ENCODE measurements around the gene HS6ST3. TPM values are rescaled to one million over a fixed set of nuclear protein-coding genes. Genes with fewer than 3 reads are reported as not detected.

Gene HS6ST3
- total and polyA plus RNA-seq, 9 of the 15 experiments (the other 6 are each of a cell fraction or from before 2014, with no cell fraction given) = not detected

- in situ Hi-C loops (cut with MboI) = no loop called here
- WGBS (ENCODE audit: insufficient coverage, low coverage, missing lambda C conversion rate) = 10% methylated on average over 1 of the region's 1 CpG
Measured at GRCh38 chr13:96273196-96273595, 183.3 kb downstream of the HS6ST3 start.

GRCh38 chr13:96274046-96274445 is 184.1 kb downstream of the HS6ST3 start:
- WGBS (ENCODE audit: insufficient coverage, low coverage, missing lambda C conversion rate) = 0% methylated on average over 2 of the region's 2 CpGs
- Histone ChIP-seq H4K20me1 (replicated peaks; ENCODE audit: control insufficient read depth, insufficient read depth, low read length) (no peaks in the 10 kb centered on the region), H3K9me3 (replicated peaks; ENCODE audit: control insufficient read depth, insufficient read depth, low read depth, low read length) (no peaks in the 10 kb centered on the region), H3K9ac (ENCODE audit: insufficient read depth in 1 of 2, low read depth in 2 of 2, low read length in 2 of 2) (no peak overlapping the region), H3K4me1 (replicated peaks in 1 of 2; ENCODE audit: control insufficient read depth in 2 of 2, insufficient read depth in 2 of 2, low read length in 2 of 2) (no peaks in the 10 kb centered on the region), H3K4me3 (no peak overlapping the region), H3K27ac (ENCODE audit: extremely low read depth, low read depth, low read length) (no peak overlapping the region), H3K9me1 (ENCODE audit: control insufficient read depth, insufficient read depth, low read length) (no peaks in the 10 kb centered on the region), H3K36me3 (ENCODE audit: control insufficient read depth, insufficient read depth, low read length) (no peaks in the 10 kb centered on the region), H3K27me3 (ENCODE audit: control insufficient read depth in 2 of 2, insufficient read depth in 2 of 2, low read length in 2 of 2) (no peaks in the 10 kb centered on the region), H2AFZ (ENCODE audit: low read depth, low read length) (no peak overlapping the region), H3K4me2 (ENCODE audit: insufficient read depth, low read length) (no peak overlapping the region), H3K79me2 (ENCODE audit: control insufficient read depth, insufficient read depth, low read length) (no peaks in the 10 kb centered on the region)
- FAIRE-seq (no peak), DNase-seq (ENCODE audit: extremely low read depth in 1 of 4, low spot score in 3 of 4) (no peak), ATAC-seq (no peak)
- in situ Hi-C loops (cut with MboI) = no loop called here
- ChIA-PET POLR2A (no interaction called here), CTCF (ENCODE audit: low intra/inter-chr PET ratio) (no interaction called here)
- no TSS peak for BruUV-seq (replicated peaks)
- intact Hi-C loops (cut with micrococcal nuclease) = no loop called here
- TF ChIP-seq THRAP3 (IDR thresholded peaks at IDR 0.05; ENCODE audit: borderline replicate concordance) (no peak), NR4A1 (CRISPR knock-in tag; IDR thresholded peaks at IDR 0.05) (no peak), NR4A1 (tag; IDR thresholded peaks at IDR 0.05) (no peak), NFRKB (IDR thresholded peaks at IDR 0.05; ENCODE audit: low read depth) (no peak)
- TF ChIP-seq, protein P1, sequence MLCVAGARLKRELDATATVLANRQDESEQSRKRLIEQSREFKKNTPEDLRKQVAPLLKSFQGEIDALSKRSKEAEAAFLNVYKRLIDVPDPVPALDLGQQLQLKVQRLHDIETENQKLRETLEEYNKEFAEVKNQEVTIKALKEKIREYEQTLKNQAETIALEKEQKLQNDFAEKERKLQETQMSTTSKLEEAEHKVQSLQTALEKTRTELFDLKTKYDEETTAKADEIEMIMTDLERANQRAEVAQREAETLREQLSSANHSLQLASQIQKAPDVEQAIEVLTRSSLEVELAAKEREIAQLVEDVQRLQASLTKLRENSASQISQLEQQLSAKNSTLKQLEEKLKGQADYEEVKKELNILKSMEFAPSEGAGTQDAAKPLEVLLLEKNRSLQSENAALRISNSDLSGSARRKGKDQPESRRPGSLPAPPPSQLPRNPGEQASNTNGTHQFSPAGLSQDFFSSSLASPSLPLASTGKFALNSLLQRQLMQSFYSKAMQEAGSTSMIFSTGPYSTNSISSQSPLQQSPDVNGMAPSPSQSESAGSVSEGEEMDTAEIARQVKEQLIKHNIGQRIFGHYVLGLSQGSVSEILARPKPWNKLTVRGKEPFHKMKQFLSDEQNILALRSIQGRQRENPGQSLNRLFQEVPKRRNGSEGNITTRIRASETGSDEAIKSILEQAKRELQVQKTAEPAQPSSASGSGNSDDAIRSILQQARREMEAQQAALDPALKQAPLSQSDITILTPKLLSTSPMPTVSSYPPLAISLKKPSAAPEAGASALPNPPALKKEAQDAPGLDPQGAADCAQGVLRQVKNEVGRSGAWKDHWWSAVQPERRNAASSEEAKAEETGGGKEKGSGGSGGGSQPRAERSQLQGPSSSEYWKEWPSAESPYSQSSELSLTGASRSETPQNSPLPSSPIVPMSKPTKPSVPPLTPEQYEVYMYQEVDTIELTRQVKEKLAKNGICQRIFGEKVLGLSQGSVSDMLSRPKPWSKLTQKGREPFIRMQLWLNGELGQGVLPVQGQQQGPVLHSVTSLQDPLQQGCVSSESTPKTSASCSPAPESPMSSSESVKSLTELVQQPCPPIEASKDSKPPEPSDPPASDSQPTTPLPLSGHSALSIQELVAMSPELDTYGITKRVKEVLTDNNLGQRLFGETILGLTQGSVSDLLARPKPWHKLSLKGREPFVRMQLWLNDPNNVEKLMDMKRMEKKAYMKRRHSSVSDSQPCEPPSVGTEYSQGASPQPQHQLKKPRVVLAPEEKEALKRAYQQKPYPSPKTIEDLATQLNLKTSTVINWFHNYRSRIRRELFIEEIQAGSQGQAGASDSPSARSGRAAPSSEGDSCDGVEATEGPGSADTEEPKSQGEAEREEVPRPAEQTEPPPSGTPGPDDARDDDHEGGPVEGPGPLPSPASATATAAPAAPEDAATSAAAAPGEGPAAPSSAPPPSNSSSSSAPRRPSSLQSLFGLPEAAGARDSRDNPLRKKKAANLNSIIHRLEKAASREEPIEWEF (CRISPR knock-in tag; IDR thresholded peaks at IDR 0.05) = no peak

More at GRCh38 chr13:96273196-96273595, 183.3 kb downstream of the HS6ST3 start:
- ChIA-PET POLR2A (no interaction called here), CTCF (ENCODE audit: low intra/inter-chr PET ratio) (no interaction called here)
- H3K9me3 ChIP-seq (replicated peaks; ENCODE audit: control insufficient read depth, insufficient read depth, low read depth, low read length) = no peaks in the 10 kb centered on the region
- DNase-seq (ENCODE audit: extremely low read depth in 1 of 4, low spot score in 3 of 4) (no peak), FAIRE-seq (no peak), ATAC-seq (no peak)
- no peak overlapping the region for H3K9ac ChIP-seq (ENCODE audit: insufficient read depth in 1 of 2, low read depth in 2 of 2, low read length in 2 of 2)
- H3K27me3 ChIP-seq (ENCODE audit: control insufficient read depth in 2 of 2, insufficient read depth in 2 of 2, low read length in 2 of 2) = no peaks in the 10 kb centered on the region
- H3K27ac ChIP-seq (ENCODE audit: extremely low read depth, low read depth, low read length) = no peak overlapping the region
- no peaks in the 10 kb centered on the region for H3K9me1 ChIP-seq (ENCODE audit: control insufficient read depth, insufficient read depth, low read length)
- H4K20me1 ChIP-seq (replicated peaks; ENCODE audit: control insufficient read depth, insufficient read depth, low read length) = no peaks in the 10 kb centered on the region
- no peaks in the 10 kb centered on the region for H3K79me2 ChIP-seq (ENCODE audit: control insufficient read depth, insufficient read depth, low read length)
- no peaks in the 10 kb centered on the region for H3K4me1 ChIP-seq (replicated peaks in 1 of 2; ENCODE audit: control insufficient read depth in 2 of 2, insufficient read depth in 2 of 2, low read length in 2 of 2)
- TF ChIP-seq HMGN3 (IDR thresholded peaks at IDR 0.05; ENCODE audit: borderline replicate concordance, extremely low read depth, insufficient read length, low read depth, low read length) = no peak
- no peak for TF ChIP-seq PCBP2 (IDR thresholded peaks at IDR 0.05; ENCODE audit: low read depth, low read length, poor library complexity, severe bottlenecking)
- TF ChIP-seq ZNF766 (CRISPR knock-in tag; conservative IDR thresholded peaks at IDR 0.05) = no peak
- no peak for TF ChIP-seq GATAD2B (IDR thresholded peaks at IDR 0.05; ENCODE audit: borderline replicate concordance)
- no peak for TF ChIP-seq HMBOX1 (IDR thresholded peaks at IDR 0.05)
- TF ChIP-seq BMI1 (IDR thresholded peaks at IDR 0.05; ENCODE audit: low read length) = no peak
- TF ChIP-seq PHF21A (IDR thresholded peaks at IDR 0.05; ENCODE audit: borderline replicate concordance, low read depth) = no peak
- no TSS peak for BruUV-seq (replicated peaks)
- intact Hi-C loops (cut with micrococcal nuclease) = no loop called here
- H2AFZ ChIP-seq (ENCODE audit: low read depth, low read length) = no peak overlapping the region
- H3K36me3 ChIP-seq (ENCODE audit: control insufficient read depth, insufficient read depth, low read length) = no peaks in the 10 kb centered on the region
- H3K4me3 ChIP-seq = no peak overlapping the region
- H3K4me2 ChIP-seq (ENCODE audit: insufficient read depth, low read length) = no peak overlapping the region
